H1 (cell line): ENCODE data around the gene TMEM30A. TPM values are rescaled to one million over a fixed set of nuclear protein-coding genes. Genes with fewer than 3 reads are reported as not detected.

Experiments used
- CHD7 ChIP-seq: fragments of 300-600 bp; sonication (generic); IDR thresholded peaks from 2 replicates; pipeline ENCODE4 v1.7.1; 2012; ENCODE audit warnings: low read length, moderate library complexity, mild to moderate bottlenecking, inconsistent platforms; ENCODE audit not compliant: insufficient replicate concordance
- JUN ChIP-seq: IDR thresholded peaks from 2 replicates; pipeline ENCODE4 v1.6.1; 2011; ENCODE audit warnings: low read depth, mild to moderate bottlenecking, improper control_type of control experiment, low read length
- polyA plus RNA-seq, 7 experiments: library from polyadenylated mRNA; depleted of rRNA in 3 of 7; stranded (reverse) in 5 of 7; unstranded in 2 of 7; fragments of >200 nt in 5 of 7; fragments of 200-250 nt in 2 of 7; gene quantifications; 1 replicate in 5 of 7; 2 replicates in 1 of 7; 4 replicates in 1 of 7; pipeline versions ENCODE4 v1.2.1 to v1.2.3, GENCODE V29; 2011 to 2013; ENCODE audit warnings: missing spikeins in 2 of 7, mixed read lengths in 2 of 7
- total RNA-seq: library from RNA; stranded (reverse); fragmentation: NEBNext Ultra II Directional; extraction: Animal tissue kit (Norgen Biotek cat#: 25700); gene quantifications from 2 replicates; pipeline ENCODE4 v1.2.1, GENCODE V29; 2021

The TMEM30A gene
- total and polyA plus RNA-seq, 2 of the 8 experiments (the other 6 are each of a cell fraction or from before 2014, with no cell fraction given) = 10.5 to 71.0 TPM

- no peak for TF ChIP-seq CHD7
- no peak for TF ChIP-seq JUN
Measured at GRCh38 chr6:75291744-75292143, 7.2 kb upstream of the TMEM30A start (continued).
